Astrocyte (in vitro differentiated cells and primary cell): ENCODE measurements around the gene PHKA2.

Experiments
- CTCF ChIP-seq: IDR thresholded peaks from 2 replicates; pipeline ENCODE4 v1.5.1; 2011; ENCODE audit warnings: low read depth, mild to moderate bottlenecking, inconsistent platforms, low read length, moderate library complexity; ENCODE audit not compliant: insufficient read depth
- EZH2 ChIP-seq: IDR thresholded peaks from 2 replicates; pipeline ENCODE4 v1.6.1; 2012; ENCODE audit warnings: mild to moderate bottlenecking, low read length, inconsistent platforms; ENCODE audit not compliant: insufficient read depth

DNA sequence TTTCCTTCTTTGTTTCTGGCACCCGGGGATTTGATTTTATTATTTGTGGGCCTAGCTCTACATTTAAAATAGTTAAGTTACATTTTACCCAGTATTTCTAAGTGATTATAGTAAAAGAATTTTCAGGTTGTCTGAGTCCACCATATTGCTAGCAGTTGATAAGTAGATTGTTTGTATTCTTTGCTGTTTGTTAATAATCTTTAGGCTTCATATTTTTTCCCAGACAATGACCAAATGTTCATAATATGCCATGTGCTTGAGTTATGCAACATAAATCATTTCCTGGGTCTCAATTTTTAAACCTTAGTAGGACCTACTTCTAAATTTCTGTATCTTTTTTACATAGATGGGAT lies 127.3 kb downstream of the PHKA2 start:
- no peak for TF ChIP-seq CTCF
- TF ChIP-seq EZH2, result no peak
